ENCODE measurements around the gene SART1.
"Not testable (repeated sequence)": the region's sequence is repeated elsewhere in the genome, so short reads cannot be mapped to it uniquely, and the experiment has no call there.

The SART1 gene

GRCh38 chr11:66020618-66021357 is 59.3 kb downstream of the SART1 start:
- no peak for DNase-seq

- peak; percentile 77 for DNase-seq
These were observed 61.1 kb downstream of the SART1 start for GRCh38 chr11:66022401-66023185.

GRCh38 chr11:66023186-66023440 is 61.6 kb downstream of the SART1 start:
- DNase-seq, result not testable (repeated sequence)

- no peak for DNase-seq
These were observed 64.5 kb downstream of the SART1 start, which contains the start of gene CATSPER1 for GRCh38 chr11:66026017-66026529. TSS of gene CATSPER1 (minus strand) at chr11:66026479. CDS start at chr11:66026379, 100 bp downstream.
